NOMO-1 (cell line): ENCODE measurements around the gene SH3RF3.

ENCODE experiments used
- DNase-seq, 2 experiments: peaks; one replicate each; lab custom pipeline; 2025; ENCODE audit not compliant: unreplicated experiment in 2 of 2; lab: John Stamatoyannopoulos, UW

The SH3RF3 gene

DNA sequence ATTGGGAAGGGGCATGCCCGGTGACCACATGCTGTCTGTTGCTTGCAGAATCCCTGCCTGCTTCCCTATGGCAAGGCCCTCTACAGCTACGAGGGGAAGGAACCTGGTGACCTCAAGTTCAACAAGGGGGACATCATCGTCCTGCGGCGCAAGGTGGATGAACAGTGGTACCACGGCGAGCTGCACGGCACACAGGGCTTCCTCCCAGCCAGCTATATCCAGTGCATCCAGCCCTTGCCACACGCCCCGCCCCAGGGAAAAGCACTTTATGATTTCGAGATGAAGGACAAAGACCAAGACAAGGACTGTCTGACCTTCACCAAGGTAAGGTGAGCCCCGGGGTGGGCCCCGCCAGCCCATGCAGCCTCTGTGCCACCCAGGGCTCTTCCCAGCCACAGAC lies 218.6 kb downstream of the SH3RF3 start:
- no peak for DNase-seq

DNA sequence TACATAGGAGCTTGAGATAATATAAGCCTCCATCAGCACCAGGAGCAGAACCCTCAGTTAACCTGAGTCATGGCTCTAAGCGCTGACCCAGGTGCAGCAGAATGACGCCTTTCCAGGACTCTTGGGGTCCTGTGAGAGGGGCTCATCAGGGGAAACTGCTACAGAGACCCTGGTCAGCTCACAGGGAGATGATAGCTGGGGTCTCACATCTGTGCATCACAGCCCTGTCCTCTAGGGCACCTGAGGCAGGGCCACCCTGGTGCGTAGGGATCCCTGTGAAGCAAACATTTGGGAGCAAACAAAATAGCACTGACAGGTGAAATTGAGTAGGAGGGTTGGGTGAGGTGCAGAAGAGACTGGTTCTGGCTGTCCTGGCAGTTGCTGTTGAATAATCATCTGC lies 219.2 kb downstream of the SH3RF3 start:
- DNase-seq = no peak

DNA sequence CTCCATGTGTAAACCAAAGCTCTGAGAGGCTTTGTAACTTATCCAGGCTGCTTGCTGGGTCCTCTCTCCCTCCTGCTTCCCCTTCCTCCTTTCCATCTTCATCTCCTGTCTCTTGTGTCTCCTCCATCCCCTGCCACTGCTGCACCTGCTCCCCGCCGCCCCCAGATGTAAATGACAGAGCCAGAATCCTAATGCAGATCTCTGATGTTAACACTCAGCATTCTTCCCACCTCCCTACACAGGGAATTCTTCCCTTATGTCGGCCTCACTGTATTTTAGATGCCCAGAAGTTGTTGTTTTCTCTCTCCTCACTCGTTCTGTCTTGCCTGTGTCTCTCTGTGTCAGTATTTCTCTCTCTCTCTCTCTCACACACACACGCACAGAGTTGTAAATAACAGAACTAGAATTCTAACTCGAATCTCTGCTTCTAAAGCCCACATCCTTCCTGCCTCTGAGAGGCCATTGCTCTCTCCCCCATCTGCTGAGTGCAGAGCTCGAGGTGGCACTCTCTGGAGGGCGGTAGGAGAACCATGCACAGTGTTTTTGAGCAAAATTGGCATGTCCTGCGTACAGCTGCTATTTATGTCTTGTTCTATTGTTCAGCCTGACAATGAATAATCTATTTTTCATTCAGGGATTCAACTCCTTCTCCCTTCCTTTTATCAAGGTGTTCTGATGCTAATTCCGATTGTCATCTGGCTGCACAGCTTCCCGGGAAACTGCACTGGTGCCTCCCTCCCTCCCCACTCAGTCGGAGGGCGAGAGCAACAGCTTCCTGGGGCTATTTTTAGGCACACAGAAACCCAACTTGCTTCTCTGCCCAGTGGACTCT lies 219.9 kb downstream of the SH3RF3 start:
- DNase-seq = no peak

DNA sequence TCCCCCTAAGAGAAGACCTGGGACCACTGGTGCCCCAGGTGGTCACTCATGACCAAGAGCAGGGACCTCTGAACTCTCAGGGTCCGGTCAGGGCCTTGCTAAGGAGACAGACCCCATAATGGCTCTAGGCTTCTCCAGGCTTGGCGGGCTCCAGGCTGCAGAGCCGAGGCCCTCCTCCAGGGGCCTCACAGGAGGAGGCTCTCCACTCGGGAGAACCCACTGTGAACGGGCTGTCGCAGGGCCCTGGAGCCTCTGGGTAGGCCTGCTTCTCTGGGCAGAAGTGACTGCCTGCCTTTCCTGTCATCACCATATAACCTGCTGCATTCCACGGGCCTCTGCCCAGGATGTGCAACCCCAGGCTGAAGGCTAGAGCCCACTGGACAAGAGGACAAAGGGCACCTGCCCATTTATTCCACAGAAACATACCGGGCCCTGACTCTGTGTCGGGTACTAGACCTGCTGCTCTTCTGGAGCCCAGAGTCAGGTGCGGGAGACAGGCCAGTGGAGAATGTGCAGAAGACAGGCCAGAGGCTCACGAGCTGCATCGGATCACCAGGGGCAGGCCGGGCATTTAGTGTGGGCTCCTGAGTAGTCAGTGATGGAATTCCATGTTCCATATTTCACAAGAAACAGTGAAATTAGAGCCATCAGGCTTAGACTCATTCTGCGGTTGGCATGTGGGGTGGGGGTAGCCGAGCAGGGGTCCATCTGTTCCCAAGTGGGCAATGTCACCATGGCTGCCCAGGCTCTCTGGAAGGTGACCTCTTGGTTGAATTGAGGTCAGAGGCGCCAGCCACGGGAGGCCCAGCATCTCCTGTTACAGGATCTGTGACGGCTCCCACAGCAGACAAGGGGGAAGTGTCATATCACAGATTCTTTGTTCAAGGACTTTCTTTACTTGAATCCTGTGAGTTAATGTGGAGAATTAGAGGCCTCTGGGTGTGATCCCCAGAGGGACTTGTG lies 220.8 kb downstream of the SH3RF3 start:
- no peak for DNase-seq

DNA sequence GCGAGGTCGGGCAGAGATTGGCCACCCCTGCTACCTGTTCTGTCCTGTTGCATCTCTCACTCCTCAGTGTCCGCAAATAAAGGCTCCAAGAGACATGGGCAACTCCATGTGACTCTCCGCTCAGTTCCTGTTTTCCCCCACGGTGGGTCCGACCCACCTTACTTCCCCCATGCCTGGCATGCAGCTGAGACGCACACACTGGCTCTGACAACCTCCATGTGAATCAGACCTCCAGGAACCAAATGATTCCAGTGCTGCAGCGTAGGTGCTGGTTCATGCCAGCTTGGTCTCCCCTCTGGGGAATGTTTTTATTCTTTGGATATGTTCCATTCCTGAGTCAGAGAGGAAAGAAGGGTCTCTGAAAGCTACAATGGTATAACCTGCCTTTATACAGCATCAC lies 221.5 kb downstream of the SH3RF3 start:
- no peak for DNase-seq

DNA sequence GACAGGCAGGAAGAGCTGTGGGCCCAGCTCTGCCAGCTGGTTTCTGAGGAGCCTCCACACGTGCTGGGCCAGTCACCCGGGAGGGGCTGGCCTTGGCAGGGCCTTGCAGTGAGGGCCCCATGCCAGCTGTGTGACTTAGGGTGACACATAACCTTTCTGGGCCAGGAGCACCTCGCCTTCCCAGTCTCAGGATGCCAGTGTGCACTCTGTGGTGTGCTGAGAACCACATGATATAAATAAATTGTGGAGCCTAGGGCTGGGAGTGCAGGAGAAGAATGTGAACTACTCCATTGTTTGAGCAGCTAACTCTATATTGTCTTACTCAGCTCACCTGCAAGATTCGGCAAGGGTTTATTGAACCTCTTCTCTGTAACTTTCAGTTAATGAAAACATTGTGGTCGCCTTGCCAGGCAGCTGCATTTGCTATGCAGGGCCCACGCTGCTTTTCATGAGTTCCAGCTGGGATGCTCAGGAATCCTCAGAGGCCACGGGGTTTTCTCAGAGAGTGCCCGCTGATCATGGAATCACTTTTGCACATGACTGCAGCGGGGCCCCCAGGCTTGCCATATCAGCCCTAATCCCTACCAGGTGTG lies 222.3 kb downstream of the SH3RF3 start:
- DNase-seq = no peak

DNA sequence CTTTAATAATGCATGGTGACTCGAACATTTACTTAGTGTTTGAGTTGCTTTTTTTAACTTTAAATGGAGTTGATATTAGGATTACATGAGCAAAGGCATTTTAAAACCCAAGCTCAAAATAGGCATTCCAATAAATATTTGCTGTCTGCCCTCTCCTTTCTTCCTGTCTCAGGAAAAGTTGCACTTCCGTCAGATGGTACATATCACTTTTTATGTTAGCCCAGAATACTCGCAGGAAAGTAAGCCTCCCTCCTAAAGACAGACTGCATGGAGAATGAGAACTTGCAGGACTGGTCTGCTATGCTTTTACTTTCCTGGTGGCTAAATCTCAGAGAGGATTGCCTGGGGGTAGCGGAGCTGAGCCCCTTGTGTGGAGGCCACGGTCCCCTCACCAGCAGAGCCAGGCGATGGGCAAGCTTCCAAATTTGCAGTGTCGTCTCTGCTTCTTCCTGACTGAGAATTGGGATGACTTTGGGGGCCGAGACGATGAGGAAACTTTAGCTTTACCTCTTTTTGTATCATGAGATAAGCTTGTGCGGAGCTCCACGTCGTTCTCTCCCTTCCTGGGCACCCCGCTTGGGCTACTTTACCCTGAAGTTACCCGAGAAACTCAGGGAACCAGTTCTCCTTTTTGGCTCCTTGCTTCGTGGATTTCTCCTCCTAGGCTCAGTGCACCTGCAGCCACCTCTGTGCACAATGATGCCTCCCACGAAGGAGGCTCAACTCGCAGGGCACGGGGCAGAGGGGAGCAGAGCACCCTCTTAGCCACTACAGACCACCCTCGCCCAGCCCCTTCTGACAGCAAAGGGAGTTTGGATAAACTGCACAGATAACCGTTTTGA lies 223.3 kb downstream of the SH3RF3 start:
- DNase-seq = no peak

DNA sequence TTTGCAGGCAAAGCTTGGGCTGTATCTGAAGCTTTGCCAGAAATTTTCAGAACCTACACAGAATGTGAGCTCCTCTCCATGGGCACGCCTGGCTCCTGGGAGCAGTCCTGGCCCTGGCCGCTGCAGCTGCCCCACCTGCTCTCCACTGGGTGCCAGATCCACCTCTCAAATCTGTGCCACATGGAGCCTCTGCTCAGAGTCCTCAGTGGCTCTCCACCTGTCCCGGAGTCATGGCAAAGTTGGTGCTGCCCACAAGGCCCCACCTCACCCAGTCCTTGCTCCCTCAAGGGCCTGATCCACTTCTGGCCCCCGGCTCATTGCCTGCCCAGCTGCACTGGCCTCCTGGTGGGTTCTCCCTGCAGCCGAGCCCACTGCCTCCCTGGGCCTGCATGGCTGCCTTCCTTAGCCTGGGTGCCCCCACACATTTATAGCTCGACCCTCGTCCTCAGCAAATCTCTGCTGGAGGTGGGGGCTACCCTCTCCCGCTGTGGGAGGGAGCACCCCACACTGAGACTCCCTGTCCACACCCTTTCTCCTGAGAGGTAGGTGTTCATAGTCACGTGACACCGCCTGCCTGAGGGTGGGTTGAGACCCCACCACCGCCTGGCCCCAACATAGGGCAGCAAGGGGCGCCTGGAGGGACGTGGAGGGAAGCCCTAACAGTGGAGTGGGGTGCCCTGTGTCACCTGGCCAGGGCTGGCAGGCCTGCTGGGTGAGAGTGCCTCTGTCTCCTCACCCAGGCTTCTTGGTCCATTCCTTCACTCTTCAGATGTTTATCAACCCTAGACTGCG lies 224.1 kb downstream of the SH3RF3 start:
- DNase-seq = no peak

DNA sequence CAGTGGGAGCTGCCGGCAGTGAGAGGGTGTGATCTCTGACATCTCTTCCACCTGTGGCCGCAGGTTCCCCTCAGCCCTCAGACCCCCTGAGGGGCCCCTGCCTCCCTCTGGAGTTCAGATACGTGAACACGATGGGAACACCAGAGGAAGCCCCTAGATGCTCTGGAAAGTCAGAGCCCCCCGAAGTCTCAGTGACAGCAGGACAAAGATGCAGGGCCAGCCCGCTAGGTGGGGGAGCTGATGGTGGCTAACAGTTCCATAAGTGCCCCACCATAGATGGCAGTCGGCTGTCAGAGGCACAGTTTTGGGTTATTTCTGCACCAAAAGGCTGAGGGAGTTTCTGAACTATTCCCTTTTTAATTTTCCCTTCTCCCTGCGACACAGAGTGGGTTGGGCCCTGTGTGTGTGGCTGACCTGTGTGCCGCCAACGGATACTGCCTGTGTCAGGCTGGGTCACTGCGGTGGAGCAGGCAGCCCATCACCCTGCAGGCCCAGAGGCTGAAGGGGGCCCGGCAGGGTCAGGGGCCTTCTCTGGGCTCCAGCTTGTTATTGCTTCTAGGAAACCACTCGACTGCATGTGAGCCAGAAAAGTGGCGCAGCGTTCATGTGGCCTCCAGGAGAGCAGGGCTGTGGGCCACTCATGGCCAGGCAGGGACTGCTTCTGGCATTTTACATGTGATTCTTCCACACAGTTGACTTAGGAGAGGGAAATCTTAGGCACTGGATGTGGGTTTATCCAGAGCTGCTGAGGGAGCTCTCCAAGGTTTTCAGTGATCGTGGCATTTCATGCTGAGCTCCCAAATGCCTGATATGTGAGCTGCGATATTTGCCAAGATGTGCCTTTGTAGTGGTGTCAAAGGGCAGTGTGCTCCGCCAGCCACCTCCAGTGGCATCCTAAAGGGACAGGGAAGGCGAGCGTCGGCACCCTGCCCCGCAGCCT lies 225.1 kb downstream of the SH3RF3 start:
- DNase-seq = no peak

DNA sequence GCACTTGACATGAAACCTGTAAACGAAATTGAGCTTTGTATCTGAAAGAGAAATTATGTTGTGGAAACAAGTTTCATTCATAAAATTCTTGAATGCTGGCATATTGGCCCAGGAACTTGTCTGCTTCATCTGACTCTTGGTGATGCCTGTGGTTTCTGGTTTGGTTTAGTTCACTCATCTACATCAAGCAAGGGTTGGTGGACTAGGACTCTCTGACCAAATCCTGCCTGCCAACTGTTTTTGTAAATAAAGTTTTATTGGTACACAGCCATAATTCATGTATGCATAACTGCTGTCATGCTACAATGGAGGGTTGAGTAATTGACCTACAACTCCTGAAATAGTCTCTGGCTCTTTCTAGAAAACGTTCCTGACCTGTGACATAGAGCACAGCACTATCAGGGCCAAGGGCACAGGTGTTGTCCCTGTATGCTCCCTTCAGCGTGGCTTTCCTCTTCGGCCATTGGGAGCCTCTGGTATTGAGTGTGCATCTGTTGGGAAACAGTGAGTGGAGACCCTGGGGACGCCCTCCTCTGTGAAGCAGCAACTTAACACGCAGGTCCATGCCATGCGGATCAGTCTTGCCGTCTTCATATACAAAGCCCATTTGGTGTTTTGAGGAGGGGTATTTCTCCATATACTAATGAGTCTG lies 226.3 kb downstream of the SH3RF3 start:
- no peak for DNase-seq

DNA sequence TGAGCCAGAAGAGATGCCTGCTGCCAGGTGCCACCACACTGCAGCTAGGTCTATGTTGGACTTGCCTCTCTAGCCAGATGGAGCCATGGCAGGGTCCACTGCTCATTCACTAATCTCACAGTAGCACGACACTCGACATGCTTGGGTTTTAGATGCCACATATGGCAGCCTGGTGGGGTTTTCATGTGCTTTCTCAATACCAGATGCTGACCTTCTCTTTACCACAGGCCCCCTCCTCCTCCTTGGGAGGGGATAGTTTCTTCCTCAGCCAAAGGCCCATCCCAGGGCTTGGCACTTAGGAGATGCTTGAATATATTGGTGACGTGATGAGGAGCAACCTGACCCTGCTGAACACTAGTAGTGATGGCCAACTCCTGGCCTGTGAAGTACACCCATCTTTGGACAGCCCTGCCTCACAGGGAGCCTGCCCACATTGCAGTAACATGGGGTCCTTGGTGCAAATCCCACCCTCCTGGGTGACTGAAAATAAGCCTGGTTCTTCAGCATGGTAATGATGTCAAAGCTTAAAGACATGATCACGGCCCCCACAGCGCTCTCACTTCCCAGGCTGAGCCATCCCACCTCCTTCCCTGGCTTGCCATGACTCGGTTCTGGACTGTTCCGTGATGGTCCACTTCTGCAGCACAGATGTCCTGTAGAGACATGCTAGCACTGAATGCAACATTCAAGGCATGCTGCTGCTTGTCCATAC lies 227.5 kb downstream of the SH3RF3 start:
- DNase-seq = no peak

DNA sequence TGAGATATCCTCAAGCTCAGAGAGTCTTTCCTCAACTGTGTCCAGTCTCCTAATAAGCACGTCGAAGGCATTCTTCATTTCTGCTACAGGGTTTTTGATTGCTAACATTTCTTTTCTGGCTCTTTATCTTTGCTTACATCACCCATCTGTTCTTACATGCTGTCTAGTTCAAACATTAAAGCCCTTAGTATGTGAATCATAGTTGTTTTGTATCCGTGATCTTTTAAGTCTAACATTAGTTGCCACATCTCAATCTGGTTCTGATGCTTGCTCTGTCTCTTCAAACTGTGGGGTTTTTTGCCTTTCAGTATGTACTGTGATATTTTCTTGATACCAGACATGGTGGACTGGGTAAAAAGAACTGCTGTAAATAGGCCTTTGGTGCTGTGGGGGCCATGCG lies 235.2 kb downstream of the SH3RF3 start:
- no peak for DNase-seq

DNA sequence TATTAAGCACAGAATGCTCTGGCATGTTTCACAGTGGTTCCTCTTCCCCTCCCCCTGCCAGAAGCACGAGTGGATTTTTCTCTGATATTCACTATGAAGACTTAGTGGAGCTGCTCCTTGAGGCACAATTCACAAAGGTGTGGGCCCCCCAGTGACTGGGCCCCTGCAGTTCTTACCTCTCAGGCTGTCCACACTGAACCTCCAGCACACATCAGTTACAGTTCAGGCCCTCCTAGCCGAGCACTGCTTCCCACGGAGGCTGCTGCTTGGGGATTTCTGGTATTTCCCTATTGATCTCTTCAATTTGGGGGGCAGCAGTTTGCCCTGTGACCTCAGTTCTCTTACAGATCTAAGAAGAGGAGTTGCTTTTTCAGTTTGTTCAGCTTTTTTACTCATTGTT lies 236.1 kb downstream of the SH3RF3 start:
- DNase-seq = no peak

DNA sequence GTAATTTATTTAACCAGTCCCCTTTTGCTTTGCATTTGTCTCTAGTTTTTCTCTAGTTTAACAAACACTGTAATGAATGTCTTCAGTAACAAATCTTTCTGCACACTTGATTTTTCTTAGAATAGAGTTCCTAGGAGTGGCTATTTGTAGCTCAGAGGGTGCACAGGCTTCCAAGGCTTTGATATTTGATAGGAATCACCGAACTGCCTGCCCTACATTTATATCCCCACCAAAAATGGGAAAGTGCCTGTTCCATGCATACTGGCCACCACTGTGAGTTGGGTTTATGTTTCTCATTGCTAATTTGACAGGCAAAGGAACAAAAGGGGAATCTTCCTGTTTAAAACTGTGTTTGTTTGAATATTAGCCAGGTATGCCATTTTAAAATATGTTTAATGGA lies 238.7 kb downstream of the SH3RF3 start:
- no peak for DNase-seq

DNA sequence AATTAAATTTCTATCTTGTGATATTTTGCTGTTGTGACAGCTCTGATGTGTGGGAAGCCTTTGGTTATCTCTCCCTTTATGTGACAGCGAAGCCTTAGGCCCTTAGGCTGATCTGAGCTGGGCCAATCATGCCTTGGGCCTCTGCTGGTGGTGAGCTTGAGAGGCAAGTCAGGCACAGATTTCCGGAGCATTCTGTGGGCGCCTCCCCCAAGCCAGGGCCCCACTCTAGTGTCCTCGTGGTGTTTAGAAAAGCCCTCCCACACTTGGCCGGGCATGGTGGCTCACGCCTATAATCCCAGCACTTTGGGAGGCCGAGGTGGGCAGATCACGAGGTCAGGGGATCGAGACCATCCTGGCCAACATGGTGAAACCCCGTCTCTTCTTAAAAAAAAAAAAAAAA lies 239.8 kb downstream of the SH3RF3 start:
- no peak for DNase-seq

DNA sequence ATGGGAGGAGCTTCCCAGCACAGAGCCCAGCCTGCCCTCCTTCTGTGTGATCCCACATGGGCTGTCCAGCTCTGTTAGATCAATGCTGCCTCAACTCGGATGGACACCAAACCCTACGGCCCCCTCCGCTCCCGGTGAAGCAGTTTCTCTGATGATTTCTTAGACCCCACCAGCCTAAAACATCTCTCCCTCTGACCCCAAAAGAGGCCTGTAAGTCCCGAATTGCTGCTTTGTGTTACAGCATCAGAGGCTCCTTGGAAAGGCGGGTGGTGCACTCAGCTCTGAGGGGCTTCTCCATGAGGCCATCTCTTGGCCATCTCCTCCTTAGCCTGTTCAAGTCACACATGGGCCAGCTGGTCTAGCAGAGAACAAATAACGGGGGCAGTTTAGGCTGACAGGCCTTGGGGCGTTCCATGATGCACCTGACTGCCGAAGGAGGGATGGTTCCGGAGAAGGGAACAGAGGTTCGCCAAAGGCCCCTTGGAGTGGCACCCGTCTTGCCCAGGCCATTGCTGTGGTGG lies 240.7 kb downstream of the SH3RF3 start:
- no peak for DNase-seq

DNA sequence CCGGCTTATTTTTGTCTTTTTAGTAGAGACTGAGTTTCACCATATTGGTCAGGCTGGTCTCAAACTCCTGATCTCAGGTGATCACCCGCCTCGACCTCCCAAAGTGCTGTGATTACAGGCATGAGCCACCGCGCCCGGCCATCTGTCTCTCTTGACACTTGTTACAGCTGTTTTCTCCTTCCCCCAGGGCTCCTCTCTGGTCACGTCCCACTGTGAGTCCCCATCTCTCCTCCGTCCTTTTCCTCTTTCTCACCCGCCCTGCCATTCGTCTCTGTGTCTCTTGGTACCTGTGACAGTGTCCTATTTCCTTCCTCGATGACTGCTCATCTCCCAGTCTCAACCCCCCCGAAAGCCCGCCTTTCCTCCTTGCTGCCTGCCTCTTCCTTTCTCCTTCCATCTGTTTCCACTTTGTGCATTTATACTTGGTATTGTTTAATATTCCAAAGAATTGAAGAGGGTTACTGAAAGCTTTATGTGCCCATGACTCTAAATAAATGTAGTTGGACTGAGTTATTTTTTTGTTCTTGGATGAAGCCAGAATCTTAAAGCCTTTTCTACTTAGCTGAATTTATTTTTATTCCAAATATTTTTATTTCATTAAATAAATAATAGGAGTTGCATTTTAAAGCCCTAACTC lies 241.5 kb downstream of the SH3RF3 start:
- no peak for DNase-seq
